CD4-positive, alpha-beta T cell treated with Interleukin-17A for 1 hour (primary cell): Measurements from ENCODE around the gene NHLRC1.
A peak's percentile ranks its signal among the peaks of the same experiment; 100 is the strongest.
"Not testable (repeated sequence)": the region's sequence is repeated elsewhere in the genome, so short reads cannot be mapped to it uniquely, and the experiment has no call there.

Source experiments
- DNase-seq: peaks from one replicate; pipeline ENCODE4 v3.0.0-alpha.2; 2020

NHLRC1 gene

DNA sequence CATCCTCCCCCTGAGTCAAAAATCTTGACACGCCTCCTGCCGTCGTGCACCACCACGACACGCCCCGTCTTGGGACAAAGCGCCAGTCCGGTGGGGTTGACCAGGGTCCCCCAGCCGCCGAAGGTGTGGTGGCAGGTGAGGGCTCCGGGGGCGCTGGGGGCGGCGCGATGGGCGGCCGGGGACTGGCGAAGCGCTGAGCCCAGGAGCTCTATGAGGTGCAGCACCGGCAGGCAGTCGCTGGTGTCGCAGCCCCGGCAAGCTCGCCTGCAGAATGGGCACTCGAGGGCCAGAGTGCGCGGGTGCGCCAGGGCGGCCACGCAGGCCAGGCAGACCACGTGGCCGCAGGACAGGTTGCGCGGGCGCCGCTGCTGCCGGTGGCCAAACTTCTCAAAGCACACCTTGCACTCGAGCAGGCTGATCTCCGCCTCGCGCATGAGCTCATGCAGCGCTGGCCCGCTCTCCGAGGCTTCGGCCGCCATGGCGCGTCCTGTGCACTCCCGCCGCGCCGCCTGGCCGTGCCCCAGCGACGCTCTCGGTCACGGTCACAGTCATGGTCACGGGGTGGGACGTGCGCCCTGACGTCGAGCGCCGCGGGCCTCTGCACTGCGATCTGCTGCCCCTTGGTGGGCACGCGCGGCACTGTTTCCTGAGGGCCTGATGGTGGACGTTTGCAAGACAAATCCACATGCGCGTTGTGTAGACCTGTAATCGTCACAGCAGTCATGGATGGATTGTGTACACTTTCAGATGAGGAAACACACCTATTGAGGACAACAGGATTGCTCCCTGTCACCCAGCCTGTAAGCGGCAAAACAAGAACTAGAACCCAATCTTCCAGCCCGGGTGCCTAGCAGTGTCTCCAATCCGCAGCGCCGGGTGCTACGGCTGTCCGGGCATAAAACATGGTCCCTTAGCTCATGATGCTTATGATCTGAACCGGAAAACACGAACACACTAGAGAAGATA lies at the start of gene NHLRC1:
NHLRC1 (minus strand) TSS at position 550 of the 966 bp plus-strand sequence; CDS start at position 479, 71 bp downstream.
- DNase-seq, result peak; percentile 77

DNA sequence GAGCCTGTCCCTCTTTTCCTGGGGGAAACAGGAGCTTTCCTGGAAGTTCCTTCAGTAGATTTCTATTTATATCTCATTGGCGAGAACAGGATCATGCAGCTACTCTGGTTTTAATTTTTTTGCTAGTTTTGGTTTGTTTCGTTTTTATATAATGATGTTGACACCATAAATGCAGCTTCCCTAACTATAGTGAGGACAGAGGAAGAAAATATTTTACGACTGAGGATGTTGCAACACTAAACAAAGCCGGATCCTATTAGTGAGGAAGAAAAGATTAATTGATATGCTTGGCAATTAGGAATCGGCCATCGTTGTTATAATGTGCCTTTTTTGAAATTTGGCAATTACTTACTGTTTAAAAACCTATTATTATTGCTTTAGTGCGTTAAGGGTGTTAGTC lies 49.4 kb upstream of the NHLRC1 start:
- DNase-seq, result no peak

DNA sequence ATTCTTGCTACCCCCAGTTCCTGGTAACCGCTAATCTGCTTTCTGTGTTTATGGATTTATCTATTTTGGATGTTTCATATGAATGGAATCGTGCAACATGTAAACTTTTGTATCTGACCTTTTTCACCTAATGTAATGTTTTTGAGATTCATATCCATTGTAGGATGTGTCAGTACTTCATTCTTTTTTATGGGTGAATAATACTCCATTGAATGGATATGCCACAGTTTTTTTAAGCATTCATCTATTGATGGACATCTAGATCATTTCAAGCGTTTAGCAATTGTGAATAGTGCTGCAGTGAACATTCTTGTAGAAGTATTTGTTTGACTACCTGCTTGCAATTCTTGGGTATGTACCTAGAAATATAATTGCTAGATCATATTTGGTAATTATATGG lies 45.8 kb upstream of the NHLRC1 start:
- DNase-seq, result no peak

DNA sequence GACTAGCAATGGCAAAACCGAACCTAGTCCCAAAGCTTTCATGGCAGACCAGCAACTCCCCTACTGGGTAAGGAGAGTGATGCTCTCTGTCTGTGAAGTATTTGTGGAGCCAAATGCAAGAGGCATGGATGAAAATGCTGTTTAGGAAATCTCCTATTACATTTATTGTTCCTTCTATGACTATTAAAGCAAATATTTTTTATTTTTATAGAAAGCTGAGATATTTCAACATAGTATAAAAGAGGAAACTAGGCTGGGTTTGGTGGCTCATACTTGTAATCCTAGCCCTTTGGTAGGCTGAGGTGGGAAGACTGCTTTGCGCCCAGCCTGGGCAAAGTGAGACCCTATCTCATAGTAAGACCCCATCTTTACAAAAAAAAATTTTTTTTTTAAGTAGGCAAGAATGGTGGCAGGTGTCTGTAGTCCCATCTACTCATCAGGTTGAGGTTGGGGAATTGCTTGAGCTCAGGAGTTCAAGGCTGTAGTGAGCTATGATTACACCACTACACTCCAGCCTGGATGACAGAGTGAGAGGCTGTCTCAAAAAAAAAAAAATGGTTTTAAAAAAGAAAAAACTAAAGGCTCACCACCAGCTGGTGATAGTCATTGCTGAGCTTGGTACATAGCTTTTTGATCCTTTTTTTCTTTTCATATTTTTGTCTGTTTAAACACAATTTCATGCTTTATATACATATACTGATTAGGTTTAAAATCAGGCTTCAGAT lies 44.0 kb upstream of the NHLRC1 start:
- DNase-seq, result no peak

DNA sequence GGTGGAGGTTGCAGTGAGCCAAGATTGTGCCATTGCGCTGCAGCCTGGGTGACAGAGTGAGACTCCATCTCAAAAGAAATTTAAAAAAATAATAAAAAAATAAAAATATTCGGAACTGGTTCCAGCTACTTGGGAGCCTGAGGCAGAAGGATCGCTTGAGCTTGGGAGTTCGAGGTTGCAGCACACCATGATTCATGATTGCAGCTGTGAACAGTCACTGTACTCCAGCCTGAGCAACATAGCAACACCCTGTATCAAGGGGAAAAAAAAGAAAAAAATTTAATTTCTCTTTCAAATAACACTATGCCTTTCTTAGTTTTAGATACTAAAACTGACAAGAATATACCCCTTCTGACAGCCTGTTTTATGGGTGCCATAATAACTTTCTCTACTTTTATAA lies 43.3 kb upstream of the NHLRC1 start:
- no peak for DNase-seq

DNA sequence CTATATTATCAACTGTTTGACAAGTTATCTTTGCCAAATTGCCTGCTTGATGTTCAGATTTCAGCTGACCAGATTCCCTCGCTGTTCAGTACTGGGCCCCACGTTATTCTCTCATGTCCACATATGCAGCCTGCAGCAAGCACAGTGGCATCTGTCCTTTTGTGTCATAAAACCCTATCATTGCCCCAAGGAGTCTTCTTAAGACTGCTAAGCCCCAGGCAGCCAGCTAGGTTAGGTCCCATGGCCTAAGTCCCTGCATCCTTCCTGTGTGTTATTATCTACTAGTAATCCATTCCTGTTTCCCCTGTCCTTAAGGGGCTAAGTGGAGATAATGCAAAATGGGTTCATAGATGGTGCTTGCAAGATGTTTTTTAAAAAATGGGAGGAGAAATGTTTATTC lies 39.9 kb upstream of the NHLRC1 start:
- no peak for DNase-seq

DNA sequence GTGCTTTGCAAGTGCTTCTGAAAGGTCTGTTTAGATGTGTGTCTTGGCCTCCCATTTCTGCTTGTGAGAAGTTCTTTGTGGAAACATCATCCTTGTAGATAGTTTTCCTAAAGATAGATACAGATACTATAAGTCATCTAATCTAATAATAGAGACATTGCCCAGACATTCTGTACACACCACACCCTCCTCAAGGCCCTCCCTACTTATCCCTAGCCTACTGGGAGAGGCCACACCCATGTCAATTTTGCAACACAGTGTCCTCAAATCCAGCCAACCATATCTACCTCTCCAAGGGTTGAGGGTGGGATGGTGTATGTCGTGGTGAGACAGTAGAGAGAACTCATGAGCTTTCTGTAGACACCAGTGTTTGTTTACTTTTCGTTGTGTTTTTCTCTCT lies 39.0 kb upstream of the NHLRC1 start:
- no peak for DNase-seq

DNA sequence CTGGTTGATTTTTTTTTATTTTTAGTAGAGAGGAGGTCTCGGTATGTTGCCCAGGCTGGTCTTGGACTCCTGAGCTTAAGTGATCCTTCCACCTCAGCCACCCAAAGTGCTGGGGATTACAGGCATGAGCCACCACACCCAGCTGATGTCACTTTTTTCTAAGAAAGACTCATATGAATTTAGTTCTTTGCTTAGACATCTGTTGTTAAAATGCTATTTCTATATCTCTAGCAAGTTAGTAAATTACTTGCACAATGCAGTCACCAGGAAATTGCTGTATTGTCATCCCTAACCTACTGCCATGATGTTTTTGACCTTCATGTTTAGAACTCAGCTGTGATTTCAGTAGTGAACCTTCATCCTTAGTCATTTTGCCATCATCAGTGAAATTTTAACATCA lies 38.4 kb upstream of the NHLRC1 start:
- DNase-seq, result no peak

DNA sequence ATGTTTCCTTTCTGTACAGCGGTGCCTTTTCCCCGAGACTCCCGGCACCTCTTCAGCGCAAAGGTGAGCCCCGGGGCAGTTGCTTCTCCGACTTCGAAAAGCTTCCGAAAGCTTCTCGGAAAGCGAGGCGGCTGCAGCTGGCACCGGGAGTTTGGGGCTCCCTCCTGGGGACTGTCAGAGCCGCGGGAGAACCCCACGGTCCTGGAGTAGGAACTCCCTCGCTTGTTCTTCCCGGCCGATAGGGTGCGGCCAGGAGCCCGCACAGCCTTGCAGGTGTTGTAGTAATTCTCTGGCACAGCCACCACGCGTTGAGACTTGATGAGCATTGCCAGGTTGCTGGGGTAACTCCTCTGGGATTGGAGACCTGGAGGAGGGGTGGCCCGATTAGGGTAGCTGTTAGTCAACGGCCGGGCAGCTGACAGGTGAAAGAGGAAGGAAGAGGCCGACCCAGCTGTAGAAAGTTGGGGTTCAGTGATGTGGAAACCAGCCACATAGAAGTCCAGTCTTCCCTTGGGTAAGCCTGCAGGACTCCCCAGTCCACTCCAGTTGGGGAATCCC lies 33.5 kb upstream of the NHLRC1 start:
- DNase-seq, result peak; percentile 56

DNA sequence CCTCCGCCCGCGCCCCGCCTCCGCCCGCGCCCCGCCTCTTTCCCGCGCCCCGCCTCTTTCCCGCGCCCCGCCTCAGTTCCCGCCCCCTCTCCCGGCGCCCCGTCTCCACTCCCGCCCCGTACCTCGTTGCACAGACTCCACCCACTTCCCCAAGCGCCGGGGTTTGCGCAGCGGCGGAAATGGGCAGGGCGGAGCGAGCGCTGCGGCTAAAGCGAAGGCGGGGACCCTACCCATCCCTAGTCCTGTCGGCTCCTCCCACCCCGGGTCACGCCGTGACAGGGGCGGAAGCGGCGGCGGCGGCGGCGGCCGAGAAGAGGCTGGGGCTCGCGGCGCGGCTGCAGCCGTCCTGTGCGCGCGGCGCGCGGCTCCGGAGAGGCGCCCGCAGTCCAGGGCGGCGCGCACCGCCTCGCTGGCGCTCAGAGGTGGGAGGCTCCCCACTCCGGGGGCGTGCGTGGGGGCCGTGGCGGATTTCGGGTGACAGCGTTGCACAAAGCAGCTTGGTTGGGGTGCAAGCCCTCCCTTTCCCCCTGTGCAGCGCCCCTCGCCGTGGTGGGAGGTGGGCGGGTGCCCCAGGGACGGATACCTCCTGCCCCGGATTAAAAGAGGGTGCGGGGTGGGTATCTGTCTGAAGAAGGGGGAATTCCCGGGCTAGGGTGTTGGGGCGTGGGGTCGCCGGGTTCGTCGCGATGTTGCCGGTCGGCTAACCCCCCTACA lies 32.8 kb upstream of the NHLRC1 start, which contains the start of gene KDM1B:
KDM1B (plus strand) TSS at position 273 of the 714 bp plus-strand sequence. CDS start 4,474 bp downstream, outside the sequence.
- DNase-seq, result peak; percentile 99

DNA sequence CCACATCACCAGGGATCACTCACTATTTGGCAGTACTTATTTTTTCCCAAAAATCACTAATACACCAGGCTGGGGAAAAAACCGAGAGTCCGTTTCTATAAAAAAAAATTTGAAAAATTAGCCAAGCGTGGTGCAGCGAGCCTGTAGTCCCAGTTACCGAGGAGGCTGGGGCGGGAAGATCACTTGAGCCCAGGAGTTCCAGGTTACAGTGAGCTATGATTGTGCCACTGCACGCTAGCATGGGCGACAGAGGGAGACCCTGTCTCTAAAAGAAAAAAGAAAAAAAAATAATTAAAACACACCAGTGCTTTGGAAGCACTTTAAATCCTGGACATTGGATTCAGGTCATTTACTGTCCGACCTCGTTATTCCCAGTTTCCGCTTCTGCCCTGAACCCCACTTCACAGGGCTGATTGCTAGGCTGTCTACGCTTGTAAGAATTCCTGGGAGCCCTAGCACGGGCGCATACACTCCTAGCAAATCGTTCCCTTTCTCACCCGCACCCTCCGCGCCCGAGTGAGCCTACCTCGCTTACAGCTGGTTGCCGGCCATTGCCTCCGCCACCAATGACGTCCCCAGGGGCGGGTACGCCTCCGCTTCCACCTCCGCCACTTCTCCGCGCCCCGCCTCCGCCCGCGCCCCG lies 32.2 kb upstream of the NHLRC1 start, which contains the start of gene TPMT:
TPMT (minus strand) TSS at position 571 of the 643 bp plus-strand sequence. CDS start 5,950 bp downstream, outside the sequence.
- DNase-seq, result no peak

DNA sequence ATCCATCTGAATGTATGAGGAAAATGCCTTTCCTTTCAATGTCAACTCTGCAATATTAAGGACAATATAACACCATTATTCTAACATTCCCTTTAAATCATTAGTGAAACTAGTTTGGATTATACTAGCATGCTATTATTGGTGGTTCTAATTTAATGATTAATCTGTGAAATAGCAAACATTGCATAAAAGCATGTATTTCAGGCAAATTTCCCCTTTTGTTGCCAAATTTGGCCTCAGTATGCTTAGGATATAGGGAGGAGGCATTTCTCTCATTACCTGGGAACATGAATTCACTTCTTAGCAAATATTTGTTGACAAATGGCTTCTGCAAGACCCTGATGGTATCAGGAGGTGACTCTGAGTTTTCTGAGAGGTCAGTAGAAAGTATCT lies 30.8 kb upstream of the NHLRC1 start:
- no peak for DNase-seq

DNA sequence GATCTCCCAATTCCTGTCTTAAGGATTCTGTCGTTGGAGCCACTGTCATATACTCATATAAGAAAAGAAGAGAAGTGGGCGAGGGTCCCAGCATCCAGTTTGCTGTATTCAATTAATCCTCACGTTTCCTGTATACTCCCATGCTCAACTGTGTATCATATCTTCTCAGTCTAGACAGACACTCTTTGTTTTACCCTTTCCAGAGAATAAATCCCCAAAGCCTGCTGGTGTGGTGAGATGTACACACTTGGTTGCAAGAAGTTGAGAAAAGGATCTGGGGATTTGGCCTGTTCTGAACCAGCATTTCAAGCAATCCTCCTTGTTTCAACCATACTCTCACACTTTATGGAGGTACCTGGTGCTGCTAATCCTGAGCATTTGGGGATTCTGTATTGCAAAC lies 29.3 kb upstream of the NHLRC1 start:
- no peak for DNase-seq

DNA sequence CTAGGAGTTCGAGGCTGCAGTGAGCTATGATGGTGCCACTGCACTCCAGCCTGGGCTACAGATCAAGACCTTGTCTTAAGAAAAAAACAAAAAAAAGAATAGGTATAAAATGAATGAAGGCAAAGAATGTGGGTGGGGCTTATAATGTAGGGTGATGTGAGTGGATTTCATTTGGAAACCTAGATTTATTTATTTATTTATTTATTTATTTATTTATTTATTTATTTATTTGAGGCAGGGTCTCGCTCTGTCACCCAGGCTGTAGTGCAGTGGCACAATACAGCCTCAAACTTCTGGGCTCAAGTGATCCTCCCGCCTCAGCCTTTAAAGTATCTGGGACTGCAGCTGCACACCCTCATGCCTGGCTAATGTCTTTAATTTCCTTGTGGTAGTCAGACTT lies 28.9 kb upstream of the NHLRC1 start:
- not testable (repeated sequence) for DNase-seq

DNA sequence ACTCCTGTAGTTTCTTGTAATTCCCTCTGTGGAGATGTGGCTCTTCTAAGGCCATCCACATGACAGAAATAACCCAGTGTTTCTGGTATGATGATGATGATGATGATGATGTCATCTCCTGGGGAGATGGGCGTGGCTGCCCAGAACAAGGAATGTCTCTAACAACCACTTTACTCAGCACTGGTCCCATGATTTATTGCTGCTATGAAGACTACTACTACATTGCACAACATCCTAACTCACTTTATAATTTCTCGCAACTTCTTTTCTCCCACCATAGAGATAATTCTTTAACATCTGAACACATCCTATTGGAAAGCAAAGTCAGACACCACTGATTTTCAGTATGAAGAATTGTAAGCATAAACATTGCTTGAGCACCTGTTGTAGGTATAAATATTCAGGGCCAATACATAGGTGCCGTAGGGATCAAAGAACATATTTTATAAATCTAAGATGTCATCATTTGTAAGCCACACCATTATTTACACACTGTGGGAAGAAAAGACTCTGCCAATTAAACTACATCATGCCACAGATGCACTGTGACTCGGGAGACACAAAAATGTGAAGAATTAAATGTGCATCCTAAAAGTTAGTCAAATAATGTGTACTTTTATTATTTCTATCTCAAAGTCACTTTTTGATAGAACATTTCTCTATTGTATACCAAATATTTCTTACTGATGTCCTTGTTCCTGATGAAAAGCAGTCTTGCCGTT lies 26.0 kb upstream of the NHLRC1 start:
- DNase-seq, result no peak

DNA sequence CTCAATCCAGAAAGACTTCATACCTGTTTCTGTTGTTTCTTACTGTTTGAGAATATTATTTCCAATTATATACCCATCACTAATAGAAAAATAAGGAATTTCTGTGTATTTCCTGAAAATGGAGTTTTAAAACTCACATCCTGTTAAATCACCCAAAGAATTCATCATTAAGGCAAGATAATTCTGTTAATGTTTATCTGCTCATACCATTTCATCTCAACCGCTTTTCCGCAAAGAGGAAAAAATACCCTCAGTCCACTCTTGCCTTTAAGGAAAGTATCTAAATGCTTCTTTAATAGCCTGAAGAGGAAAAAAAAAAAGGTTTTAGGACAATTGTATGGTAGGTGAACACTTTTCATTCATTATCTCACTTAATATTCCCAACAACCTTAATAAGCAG lies 25.1 kb upstream of the NHLRC1 start:
- no peak for DNase-seq

DNA sequence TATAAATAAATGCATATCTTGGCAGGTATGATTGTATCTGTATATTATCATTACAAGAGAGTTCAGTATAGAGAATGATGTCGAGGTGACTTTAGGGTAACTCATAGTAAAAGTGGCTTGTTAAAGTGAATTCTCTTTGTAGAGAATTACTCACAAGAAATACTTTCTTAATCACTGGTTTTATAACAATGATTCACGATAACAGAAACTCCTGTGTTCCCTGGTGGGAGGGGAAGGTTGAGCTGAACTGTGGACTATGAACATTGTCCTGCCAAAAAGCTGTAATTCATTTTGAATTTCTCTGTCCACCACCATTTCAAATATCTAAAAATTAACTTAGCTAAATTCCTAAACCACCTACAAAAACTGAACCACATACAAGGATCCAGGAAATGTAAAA lies 24.7 kb upstream of the NHLRC1 start:
- no peak for DNase-seq

DNA sequence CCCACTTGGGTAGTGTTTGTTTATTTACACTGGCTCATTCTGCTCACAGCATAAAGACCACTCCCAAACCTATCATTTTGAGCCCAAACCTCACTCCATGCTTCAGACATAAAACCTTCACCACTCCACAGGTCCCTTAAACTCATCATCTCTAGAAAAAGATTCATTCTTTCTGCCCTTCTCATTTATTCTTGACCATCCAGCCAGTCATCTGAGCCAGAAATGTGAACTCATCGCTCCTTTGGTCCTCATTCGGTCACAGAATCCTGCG lies 20.0 kb upstream of the NHLRC1 start:
- no peak for DNase-seq

DNA sequence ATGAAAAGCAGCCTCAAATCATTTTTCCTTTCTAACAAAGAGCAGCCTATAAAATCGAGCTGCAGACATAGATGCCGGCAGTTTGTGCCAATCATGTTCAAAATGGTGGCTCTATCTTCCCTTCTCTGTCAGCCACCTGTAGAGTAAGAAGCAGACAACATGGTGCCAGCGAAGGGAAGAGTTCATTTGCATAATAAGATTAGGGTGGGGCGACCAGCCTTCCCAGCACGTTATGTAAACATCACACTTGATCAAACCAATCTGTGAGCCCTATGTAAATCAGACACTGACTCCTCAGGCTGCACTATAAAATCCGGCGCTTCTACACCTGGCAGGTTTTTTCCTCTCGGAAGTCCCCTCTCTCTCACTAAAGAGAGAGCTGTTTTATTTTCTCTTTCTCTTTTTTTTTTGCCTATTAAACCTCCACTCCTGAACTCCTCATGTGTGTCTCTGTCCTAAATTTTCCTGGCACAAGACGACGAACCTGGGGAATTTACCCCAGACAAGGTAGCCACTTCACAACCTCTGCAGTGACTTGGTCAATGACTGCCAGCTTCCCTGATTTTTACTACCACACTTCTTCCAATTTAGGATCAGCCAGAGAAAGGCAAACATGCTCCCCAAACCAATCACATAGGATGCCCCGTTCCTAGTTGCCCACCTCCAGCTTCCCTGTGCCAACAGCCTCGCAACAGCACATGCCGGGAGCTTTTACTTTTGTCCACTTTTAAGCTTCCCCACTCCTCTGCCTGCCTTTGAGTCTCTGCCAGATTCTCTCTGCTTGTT lies 19.5 kb upstream of the NHLRC1 start:
- DNase-seq, result no peak

DNA sequence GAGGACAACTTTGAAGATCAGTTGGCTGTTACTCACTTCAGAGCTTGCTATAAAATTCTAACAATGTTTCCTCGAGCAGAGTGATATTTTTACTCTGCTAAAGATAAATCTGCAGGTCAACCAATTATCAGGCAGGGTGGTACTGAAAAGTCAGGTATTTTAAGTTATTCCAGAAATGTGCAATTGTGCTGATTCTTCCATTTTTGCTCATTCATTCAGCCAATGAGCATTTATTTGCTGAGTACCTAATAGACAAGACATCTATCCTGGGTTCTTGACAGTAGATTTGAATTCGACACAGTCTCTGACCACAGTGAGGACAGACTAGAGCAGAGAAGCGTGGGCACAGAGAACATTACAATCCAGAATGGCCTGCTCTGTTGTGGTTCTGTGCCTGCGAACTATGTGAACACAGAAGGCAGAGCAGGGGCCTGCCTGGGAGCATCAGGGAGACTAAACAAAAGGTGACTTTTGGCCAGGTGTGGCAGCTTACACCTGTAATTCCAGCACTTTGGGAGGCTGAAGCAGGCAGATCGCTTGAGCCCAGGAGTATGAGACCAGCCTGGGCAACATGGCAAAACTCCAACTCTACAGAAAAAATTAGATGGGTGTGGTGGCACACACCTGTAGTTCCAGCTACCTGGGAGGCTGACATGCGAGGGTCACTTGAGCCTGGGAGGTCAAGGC lies 17.6 kb upstream of the NHLRC1 start:
- DNase-seq, result no peak
